GM12878 (cell line): ENCODE measurements around the gene GIMAP2. TPM values are rescaled to one million over a fixed set of nuclear protein-coding genes. Genes with fewer than 3 reads are reported as not detected.
A peak's percentile ranks its signal among the peaks of the same experiment; 100 is the strongest.

Experiments
- ATAC-seq: fragments of 200-7000 bp; cut with Tn5 transposase; 3 replicates; pipeline ENCODE4 v1.9.1; 2020; ENCODE audit warnings: mild to moderate bottlenecking, moderate library complexity
- BruUV-seq: library from RNA; stranded (reverse); fragments of 400-500 nt; replicated peaks from 2 replicates; lab custom pipeline; 2021; lab: Mats Ljungman, UMichigan
- CTCF ChIA-PET: fragments of 300-600 bp; sonication (Branson Sonifier 250); formaldehyde crosslinking; extraction: SDS; loops from one replicate; lab custom pipeline; 2021; ENCODE audit warnings: inconsistent platforms; lab: Yijun Ruan, JAX
- POLR2A ChIA-PET: fragments of 350-600 bp; formaldehyde crosslinking; extraction: SDS; loops from one replicate; lab custom pipeline; 2021; ENCODE audit warnings: inconsistent platforms; lab: Charles Lee
- RAD21 ChIA-PET: fragments of 300-600 bp; sonication (Branson Sonifier 250); formaldehyde crosslinking; loops from one replicate; lab custom pipeline; 2023; ENCODE audit warnings: antibody characterized with exemption; ENCODE audit not compliant: unreplicated experiment; lab: Charles Lee
- SMC1A ChIA-PET: fragments of 300-600 bp; sonication (Branson Sonifier 250); formaldehyde crosslinking; loops from one replicate; lab custom pipeline; 2023; ENCODE audit not compliant: unreplicated experiment, uncharacterized antibody; lab: Charles Lee
- DNase-seq: peaks from one replicate; pipeline ENCODE4 v3.0.0-alpha.2; 2011; ENCODE audit warnings: low read depth, low spot score
- FAIRE-seq: peaks from 3 replicates; lab custom pipeline; 2011; peaks lifted over from hg19 to GRCh38; lab: Jason Lieb, UNC
- H2AFZ ChIP-seq: 2 replicates; pipeline ENCODE4 v1.6.0; 2011; ENCODE audit warnings: low read depth, low read length, control low read depth; ENCODE audit not compliant: control insufficient read depth
- H3K27ac ChIP-seq: 2 replicates; pipeline ENCODE4 v1.5.1; 2011; ENCODE audit warnings: control low read depth; ENCODE audit not compliant: control insufficient read depth, insufficient read depth
- H3K27me3 ChIP-seq, 2 experiments: replicated peaks in 1 of 2; 2 replicates each; pipeline versions ENCODE4 v1.6.0 to v1.6.1; 2011; ENCODE audit warnings: low read length in 1 of 2; ENCODE audit not compliant: control insufficient read depth in 2 of 2, insufficient read depth in 2 of 2
- H3K36me3 ChIP-seq, 2 experiments: 2 replicates each; pipeline ENCODE4 v1.5.1; 2011; ENCODE audit warnings: low read length in 1 of 2; ENCODE audit not compliant: control insufficient read depth in 2 of 2, insufficient read depth in 2 of 2
- H3K4me1 ChIP-seq: 2 replicates; pipeline ENCODE4 v1.6.1; 2011; ENCODE audit warnings: mild to moderate bottlenecking, low read length, moderate library complexity, mixed read lengths; ENCODE audit not compliant: control insufficient read depth, insufficient read depth
- H3K4me2 ChIP-seq: 2 replicates; pipeline ENCODE4 v1.6.0; 2011; ENCODE audit warnings: control low read depth; ENCODE audit not compliant: control insufficient read depth, insufficient read depth
- H3K4me3 ChIP-seq: fragments of 200-600 bp; sonication (generic); 2 replicates; pipeline ENCODE4 v1.5.1; 2016
- H3K79me2 ChIP-seq: 2 replicates; pipeline ENCODE4 v1.6.0; 2011; ENCODE audit warnings: low read length; ENCODE audit not compliant: control insufficient read depth, insufficient read depth
- H3K9ac ChIP-seq: 2 replicates; pipeline ENCODE4 v1.8.0; 2011; ENCODE audit warnings: low read length, control low read depth, mixed read lengths; ENCODE audit not compliant: control insufficient read depth, insufficient read depth
- H3K9me3 ChIP-seq: replicated peaks from 3 replicates; pipeline ENCODE4 v1.5.1; 2011; ENCODE audit warnings: mild to moderate bottlenecking, low read length; ENCODE audit not compliant: control insufficient read depth, insufficient read depth
- H4K20me1 ChIP-seq: 2 replicates; pipeline ENCODE4 v1.6.0; 2011; ENCODE audit not compliant: control insufficient read depth, insufficient read depth
- BMI1 ChIP-seq: fragments of 450-650 bp; IDR thresholded peaks from 2 replicates; pipeline ENCODE4 v1.6.1; 2016; ENCODE audit warnings: mild to moderate bottlenecking, moderate library complexity, borderline replicate concordance
- CBFB ChIP-seq: IDR thresholded peaks from 2 replicates; pipeline ENCODE4 v1.6.1; 2016; ENCODE audit warnings: antibody characterized with exemption, low read depth
- CBX5 ChIP-seq: sonication (generic); IDR thresholded peaks from 2 replicates; pipeline ENCODE4 v1.6.1; 2016; ENCODE audit warnings: low read depth, moderate library complexity, mild to moderate bottlenecking, inconsistent platforms
- DPF2 ChIP-seq: fragments of 450-650 bp; IDR thresholded peaks from 2 replicates; pipeline ENCODE4 v1.6.1; 2017; ENCODE audit warnings: mild to moderate bottlenecking
- ETV6 ChIP-seq, 2 experiments: fragments of 450-650 bp in 1 of 2; IDR thresholded peaks in 1 of 2; conservative IDR thresholded peaks in 1 of 2; 2 replicates each; pipeline ENCODE4 v1.6.1; 2014; ENCODE audit warnings: antibody characterized with exemption in 1 of 2, borderline replicate concordance in 1 of 2, low read depth in 1 of 2, mild to moderate bottlenecking in 1 of 2, moderate library complexity in 1 of 2
- KAT2A ChIP-seq: conservative IDR thresholded peaks from 2 replicates; pipeline ENCODE4 v1.6.1; 2011; ENCODE audit warnings: low read depth, low read length; ENCODE audit not compliant: control insufficient read depth
- NBN ChIP-seq: fragments of 450-650 bp; IDR thresholded peaks from 2 replicates; pipeline ENCODE4 v1.6.1; 2016
- NFIC ChIP-seq: IDR thresholded peaks from 2 replicates; pipeline ENCODE4 v1.6.1; 2012; ENCODE audit warnings: low read depth, mild to moderate bottlenecking, inconsistent platforms, low read length, moderate library complexity
- POLR2A ChIP-seq: IDR thresholded peaks from 2 replicates; pipeline ENCODE4 v1.6.1; 2011; ENCODE audit warnings: low read depth, mild to moderate bottlenecking, low read length
- POLR2AphosphoS5 ChIP-seq: IDR thresholded peaks from 2 replicates; pipeline ENCODE4 v1.6.1; 2011; ENCODE audit warnings: mild to moderate bottlenecking, low read length, inconsistent platforms
- RAD21 ChIP-seq: IDR thresholded peaks from 2 replicates; pipeline ENCODE4 v1.6.1; 2011; ENCODE audit warnings: mild to moderate bottlenecking, low read depth, low read length, moderate library complexity; ENCODE audit not compliant: insufficient read depth
- RCOR1 ChIP-seq: conservative IDR thresholded peaks from 2 replicates; pipeline ENCODE4 v1.6.1; 2012; ENCODE audit warnings: low read depth, low read length, improper control_type of control experiment
- SPI1 ChIP-seq: IDR thresholded peaks from 2 replicates; pipeline ENCODE4 v1.6.1; 2011; ENCODE audit warnings: low read depth, mild to moderate bottlenecking, low read length, moderate library complexity, borderline replicate concordance; ENCODE audit not compliant: insufficient read depth
- TBL1XR1 ChIP-seq: IDR thresholded peaks from 2 replicates; pipeline ENCODE4 v1.6.1; 2012; ENCODE audit warnings: low read depth, low read length, improper control_type of control experiment
- TCF7 ChIP-seq: IDR thresholded peaks from 2 replicates; pipeline ENCODE4 v1.6.1; 2014; ENCODE audit warnings: antibody characterized with exemption, borderline replicate concordance
- ZNF274 ChIP-seq: IDR thresholded peaks from one replicate; pipeline ENCODE4 v1.8.0; 2011; ENCODE audit not compliant: insufficient read length, insufficient read depth
- WGBS: methylation state at CpG from one replicate; pipeline ENCODE4 v1.1.6; 2016; ENCODE audit warnings: low lambda C conversion rate; ENCODE audit not compliant: insufficient replicate concordance, insufficient coverage; ENCODE audit errors: missing lambda C conversion rate; 5-methylcytosine and 5-hydroxymethylcytosine counted together
- in situ Hi-C: fragments of 300-500 bp; cut with MboI; formaldehyde crosslinking; loops from 9 replicates; pipeline ENCODE4 v1.14.3; 2018; ENCODE audit warnings: mixed read lengths
- intact Hi-C: fragments of 100-400 bp; cut with micrococcal nuclease; formaldehyde crosslinking; loops from one replicate; pipeline ENCODE4 v1.14.2; 2022; ENCODE audit not compliant: unreplicated experiment
- polyA plus RNA-seq, 11 experiments: library from polyadenylated mRNA; depleted of rRNA in 4 of 11; unstranded in 6 of 11; stranded (reverse) in 5 of 11; fragments of >200 nt; fragmentation: Nextera tagmentation in 4 of 11; fragmentation: Illumina TruSeq in 1 of 11; extraction: Ambion mirVana in 4 of 11; extraction: Trizol in 1 of 11; gene quantifications; 1 replicate in 1 of 11; 2 replicates in 10 of 11; pipeline versions ENCODE4 v1.2.1 to v1.2.3, GENCODE V29; 2011 to 2016; ENCODE audit warnings: inconsistent platforms in 2 of 11, missing spikeins in 2 of 11, low read depth in 1 of 11
- total RNA-seq, 4 experiments: library from RNA; depleted of rRNA in 3 of 4; stranded (reverse); fragments of >200 nt in 3 of 4; fragmentation: Illumina TruSeq in 1 of 4; extraction: Trizol in 1 of 4; gene quantifications; 2 replicates each; pipeline versions ENCODE4 v1.2.1 to v1.2.3, GENCODE V29; 2013 to 2021
- TF ChIP-seq, protein P1 (sequence below): IDR thresholded peaks from 2 replicates; pipeline ENCODE4 v1.6.1; 2012; ENCODE audit warnings: mild to moderate bottlenecking, low read depth, low read length
- TF ChIP-seq, protein P2 (sequence below): fragments of 450-650 bp; formaldehyde crosslinking; IDR thresholded peaks from 2 replicates; pipeline ENCODE4 v1.4.0; 2020; ENCODE audit warnings: mild to moderate bottlenecking, moderate library complexity

Gene GIMAP2
- total and polyA plus RNA-seq, 10 of the 15 experiments (the other 5 are each of a cell fraction or from before 2014, with no cell fraction given) = 21.3 to 102 (median 31.8) TPM

DNA sequence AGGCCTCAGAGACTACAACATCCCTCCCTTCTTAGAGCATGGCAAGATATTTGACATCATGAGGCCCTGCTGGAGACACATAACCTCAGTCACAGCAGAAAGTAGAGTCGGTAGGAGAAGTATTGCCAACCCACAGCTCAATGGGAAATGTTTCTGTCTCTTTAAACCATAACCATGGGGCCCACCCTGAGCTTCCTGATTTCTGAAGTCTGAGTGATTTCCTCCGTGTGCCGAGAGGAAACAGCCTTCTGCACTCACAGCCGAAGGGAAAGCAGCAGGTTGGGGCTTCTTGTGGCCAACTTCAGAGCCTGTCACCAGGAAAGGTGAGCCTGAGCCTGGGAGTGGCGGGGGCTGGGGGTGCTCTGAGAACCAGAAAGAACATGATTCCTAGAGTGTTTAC lies 30.9 kb downstream of the GIMAP2 start, which contains the start of gene GIMAP1:
TSS of gene GIMAP1 (plus strand) at position 246 of the 400 bp plus-strand sequence. CDS start 2,435 bp downstream, outside the sequence.
- FAIRE-seq (peak; percentile 64), ATAC-seq (peak; percentile 59), DNase-seq (no peak)
- peak within 1 kb of the TSS; percentile 74 for H3K4me3 ChIP-seq
- BruUV-seq = no TSS peak
- H3K79me2 ChIP-seq = peaks cover 8% of the 10 kb centered on the region
- POLR2A ChIA-PET = interaction anchor here (1.5 kb wide), 1 partner anchor 31 kb away, joined by 3 read pairs; the partner anchor contains the start of gene GIMAP2
- peak within 1 kb of the TSS; percentile 70 for H2AFZ ChIP-seq
- peak within 1 kb of the TSS; percentile 56 for H3K4me2 ChIP-seq
- H3K9me3 ChIP-seq = no peaks in the 10 kb centered on the region; the same call in 1 of the 3 replicates
- RAD21 ChIA-PET = interaction anchor here (1.7 to 2.2 kb wide), 2 partner anchors 30 to 39 kb away, joined by 4 to 7 read pairs; partner anchors contain the start of gene GIMAP2
- H3K9ac ChIP-seq = peak within 1 kb of the TSS; percentile 73
- SMC1A ChIA-PET = interaction anchor here (0.9 to 1.8 kb wide), 4 partner anchors 16 to 47 kb away, joined by 3 to 8 read pairs (median 6); no protein-coding TSS in a partner anchor
- no peaks in the 10 kb centered on the region for H4K20me1 ChIP-seq
- peak within 1 kb of the TSS; percentile 37 for H3K27ac ChIP-seq
- CTCF ChIA-PET = interaction anchor here (1.2 kb wide), 1 partner anchor 41 kb away, joined by 3 read pairs; no protein-coding TSS in a partner anchor
- intact Hi-C loops (no loop called here), in situ Hi-C loops (no loop called here)
- no peaks in the 10 kb centered on the region for H3K27me3 ChIP-seq
- H3K36me3 ChIP-seq = peaks cover 0 to 1% of the 10 kb centered on the region in 2 experiments; a peak in 1 of 4 replicates
- 1% methylated on average over 5 of the region's 5 CpGs for WGBS
- H3K4me1 ChIP-seq = peaks cover 7% of the 10 kb centered on the region
- TF ChIP-seq, protein P1, sequence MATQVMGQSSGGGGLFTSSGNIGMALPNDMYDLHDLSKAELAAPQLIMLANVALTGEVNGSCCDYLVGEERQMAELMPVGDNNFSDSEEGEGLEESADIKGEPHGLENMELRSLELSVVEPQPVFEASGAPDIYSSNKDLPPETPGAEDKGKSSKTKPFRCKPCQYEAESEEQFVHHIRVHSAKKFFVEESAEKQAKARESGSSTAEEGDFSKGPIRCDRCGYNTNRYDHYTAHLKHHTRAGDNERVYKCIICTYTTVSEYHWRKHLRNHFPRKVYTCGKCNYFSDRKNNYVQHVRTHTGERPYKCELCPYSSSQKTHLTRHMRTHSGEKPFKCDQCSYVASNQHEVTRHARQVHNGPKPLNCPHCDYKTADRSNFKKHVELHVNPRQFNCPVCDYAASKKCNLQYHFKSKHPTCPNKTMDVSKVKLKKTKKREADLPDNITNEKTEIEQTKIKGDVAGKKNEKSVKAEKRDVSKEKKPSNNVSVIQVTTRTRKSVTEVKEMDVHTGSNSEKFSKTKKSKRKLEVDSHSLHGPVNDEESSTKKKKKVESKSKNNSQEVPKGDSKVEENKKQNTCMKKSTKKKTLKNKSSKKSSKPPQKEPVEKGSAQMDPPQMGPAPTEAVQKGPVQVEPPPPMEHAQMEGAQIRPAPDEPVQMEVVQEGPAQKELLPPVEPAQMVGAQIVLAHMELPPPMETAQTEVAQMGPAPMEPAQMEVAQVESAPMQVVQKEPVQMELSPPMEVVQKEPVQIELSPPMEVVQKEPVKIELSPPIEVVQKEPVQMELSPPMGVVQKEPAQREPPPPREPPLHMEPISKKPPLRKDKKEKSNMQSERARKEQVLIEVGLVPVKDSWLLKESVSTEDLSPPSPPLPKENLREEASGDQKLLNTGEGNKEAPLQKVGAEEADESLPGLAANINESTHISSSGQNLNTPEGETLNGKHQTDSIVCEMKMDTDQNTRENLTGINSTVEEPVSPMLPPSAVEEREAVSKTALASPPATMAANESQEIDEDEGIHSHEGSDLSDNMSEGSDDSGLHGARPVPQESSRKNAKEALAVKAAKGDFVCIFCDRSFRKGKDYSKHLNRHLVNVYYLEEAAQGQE = no peak
- TF ChIP-seq CBX5 (0 out of 2 replicates have a peak, but pooled peaks have one; percentile 44), TBL1XR1 (no peak), RAD21 (no peak), NBN (no peak), SPI1 (0 out of 2 replicates have a peak, but pooled peaks have one; percentile 9), BMI1 (no peak), POLR2A (peak; percentile 63), ZNF274 (no peak), DPF2 (no peak), CBFB (no peak), KAT2A (no peak), RCOR1 (no peak), TCF7 (no peak), NFIC (no peak), ETV6 (conservative IDR thresholded peaks at IDR 0.05 in 1 of 2, IDR thresholded peaks at IDR 0.05 in 1 of 2; ENCODE audit: borderline replicate concordance in 1 of 2, low read depth in 1 of 2) (0 out of 4 replicates have a peak, but pooled peaks of 1 of the 2 experiments have one; percentile 39), POLR2AphosphoS5 (peak; percentile 53; the same call in 1 of the 2 replicates)
- TF ChIP-seq, protein P2, sequence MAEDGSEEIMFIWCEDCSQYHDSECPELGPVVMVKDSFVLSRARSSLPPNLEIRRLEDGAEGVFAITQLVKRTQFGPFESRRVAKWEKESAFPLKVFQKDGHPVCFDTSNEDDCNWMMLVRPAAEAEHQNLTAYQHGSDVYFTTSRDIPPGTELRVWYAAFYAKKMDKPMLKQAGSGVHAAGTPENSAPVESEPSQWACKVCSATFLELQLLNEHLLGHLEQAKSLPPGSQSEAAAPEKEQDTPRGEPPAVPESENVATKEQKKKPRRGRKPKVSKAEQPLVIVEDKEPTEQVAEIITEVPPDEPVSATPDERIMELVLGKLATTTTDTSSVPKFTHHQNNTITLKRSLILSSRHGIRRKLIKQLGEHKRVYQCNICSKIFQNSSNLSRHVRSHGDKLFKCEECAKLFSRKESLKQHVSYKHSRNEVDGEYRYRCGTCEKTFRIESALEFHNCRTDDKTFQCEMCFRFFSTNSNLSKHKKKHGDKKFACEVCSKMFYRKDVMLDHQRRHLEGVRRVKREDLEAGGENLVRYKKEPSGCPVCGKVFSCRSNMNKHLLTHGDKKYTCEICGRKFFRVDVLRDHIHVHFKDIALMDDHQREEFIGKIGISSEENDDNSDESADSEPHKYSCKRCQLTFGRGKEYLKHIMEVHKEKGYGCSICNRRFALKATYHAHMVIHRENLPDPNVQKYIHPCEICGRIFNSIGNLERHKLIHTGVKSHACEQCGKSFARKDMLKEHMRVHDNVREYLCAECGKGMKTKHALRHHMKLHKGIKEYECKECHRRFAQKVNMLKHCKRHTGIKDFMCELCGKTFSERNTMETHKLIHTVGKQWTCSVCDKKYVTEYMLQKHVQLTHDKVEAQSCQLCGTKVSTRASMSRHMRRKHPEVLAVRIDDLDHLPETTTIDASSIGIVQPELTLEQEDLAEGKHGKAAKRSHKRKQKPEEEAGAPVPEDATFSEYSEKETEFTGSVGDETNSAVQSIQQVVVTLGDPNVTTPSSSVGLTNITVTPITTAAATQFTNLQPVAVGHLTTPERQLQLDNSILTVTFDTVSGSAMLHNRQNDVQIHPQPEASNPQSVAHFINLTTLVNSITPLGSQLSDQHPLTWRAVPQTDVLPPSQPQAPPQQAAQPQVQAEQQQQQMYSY = no peak
